ENCODE results near the gene NOX5. TPM values are rescaled to one million over a fixed set of nuclear protein-coding genes. Genes with fewer than 3 reads are reported as not detected.

NOX5 gene
- polyA plus RNA-seq, 2 of the 4 experiments (the other 2 are of a cell fraction): 0.19 to 0.22 TPM

GRCh38 chr15:69099941-69100340, 85.4 kb downstream of the NOX5 start:
- no peak for FAIRE-seq
- 76% methylated on average over 5 of the region's 5 CpGs for WGBS (ENCODE audit: missing lambda C conversion rate)
- CTCF ChIA-PET: interaction anchor here (1.0 to 1.4 kb wide), 3 partner anchors 14 to 165 kb away, joined by 3 to 5 read pairs (median 4); no protein-coding TSS in a partner anchor
- no peak for TF ChIP-seq HOXB13 (CRISPR knock-in tag; IDR thresholded peaks at IDR 0.05; ENCODE audit: low read depth)
- TF ChIP-seq NR3C1 (IDR thresholded peaks at IDR 0.05): no peak
- no peak for TF ChIP-seq TP53 (CRISPR knock-in tag; IDR thresholded peaks at IDR 0.05)
- no peak for TF ChIP-seq BCL3 (IDR thresholded peaks at IDR 0.05)
- no peak for DNase-seq (ENCODE audit: low read depth in 1 of 2, low spot score in 1 of 2)
- Histone ChIP-seq H3K27ac (no peak overlapping the region), H3K4me2 (no peak overlapping the region), H3K9me3 (no peaks in the 10 kb centered on the region), H3K4me1 (no peaks in the 10 kb centered on the region), H3K4me3 (no peak overlapping the region)
- ATAC-seq: no peak
- POLR2A ChIA-PET: interaction anchor here (0.9 kb wide), 1 partner anchor 25 kb away, joined by 3 read pairs; no protein-coding TSS in a partner anchor

- CTCF ChIA-PET: interaction anchor here (0.6 to 1.4 kb wide), 3 partner anchors 15 to 300 kb away, joined by 3 to 5 read pairs (median 4); no protein-coding TSS in a partner anchor
- DNase-seq (ENCODE audit: low read depth in 1 of 2, low spot score in 1 of 2) (no peak), FAIRE-seq (no peak), ATAC-seq (no peak)
- 51% methylated on average over 2 of the region's 2 CpGs for WGBS (ENCODE audit: missing lambda C conversion rate)
- H3K4me2 ChIP-seq: no peak overlapping the region
- no peaks in the 10 kb centered on the region for H3K9me3 ChIP-seq
- no peak overlapping the region for H3K27ac ChIP-seq
- no peak for TF ChIP-seq FOSB (CRISPR knock-in tag; IDR thresholded peaks at IDR 0.05)
- TF ChIP-seq RFX5 (IDR thresholded peaks at IDR 0.05): no peak
- TF ChIP-seq CHD4 (IDR thresholded peaks at IDR 0.05; ENCODE audit: borderline replicate concordance): no peak
- no peak for TF ChIP-seq REST (IDR thresholded peaks at IDR 0.05)
- TF ChIP-seq ELK1 (IDR thresholded peaks at IDR 0.05; ENCODE audit: low read depth, low read length): no peak
- no peak for TF ChIP-seq ESRRA (IDR thresholded peaks at IDR 0.05; ENCODE audit: borderline replicate concordance, low read length)
- TF ChIP-seq HDAC2 (IDR thresholded peaks at IDR 0.05): no peak
- TF ChIP-seq PHF8 (IDR thresholded peaks at IDR 0.05; ENCODE audit: borderline replicate concordance, low read depth): no peak
- no peak for TF ChIP-seq NR3C1 (IDR thresholded peaks at IDR 0.05)
- TF ChIP-seq RAD21 (conservative IDR thresholded peaks at IDR 0.05 in 1 of 2, IDR thresholded peaks at IDR 0.05 in 1 of 2): no peak
- no peak for TF ChIP-seq ZC3H11A (IDR thresholded peaks at IDR 0.05)
- TF ChIP-seq E2F6 (IDR thresholded peaks at IDR 0.05; ENCODE audit: borderline replicate concordance, low read depth): no peak
- no peak for TF ChIP-seq ATOH8 (CRISPR knock-in tag; IDR thresholded peaks at IDR 0.05; ENCODE audit: low read depth)
- TF ChIP-seq POLR2A (IDR thresholded peaks at IDR 0.05; ENCODE audit: low read length): no peak
- TF ChIP-seq JUN (IDR thresholded peaks at IDR 0.05): no peak
- TF ChIP-seq ZNF302 (CRISPR knock-in tag; IDR thresholded peaks at IDR 0.05): no peak
- no peak for TF ChIP-seq BCL3 (IDR thresholded peaks at IDR 0.05)
- no peaks in the 10 kb centered on the region for H3K4me1 ChIP-seq
- H3K4me3 ChIP-seq: no peak overlapping the region
- POLR2A ChIA-PET: no interaction called here
Measured at GRCh38 chr15:69100821-69101220, 86.3 kb downstream of the NOX5 start.

All from A549 (cell line).